AG04449 (cell line): ENCODE results near the gene KIF23.

Experiments used
- CTCF ChIA-PET: fragments of 350-600 bp; formaldehyde crosslinking; extraction: SDS; loops from one replicate; lab custom pipeline; 2021; ENCODE audit warnings: antibody characterized with exemption; lab: Yijun Ruan, JAX
- POLR2A ChIA-PET: fragments of 400-600, 350-600 bp; formaldehyde crosslinking; extraction: SDS; loops from one replicate; lab custom pipeline; 2020; ENCODE audit warnings: antibody characterized with exemption, inconsistent platforms; lab: Yijun Ruan, JAX
- DNase-seq: peaks from one replicate; pipeline ENCODE4 v3.0.0-alpha.2; 2010; ENCODE audit warnings: low read depth, low spot score
- H3K4me3 ChIP-seq: 2 replicates; pipeline ENCODE4 v1.5.1; 2011; ENCODE audit warnings: low read depth, mild to moderate bottlenecking, control low read depth, low read length
- TF ChIP-seq, protein P1 (sequence below): IDR thresholded peaks from one replicate; pipeline ENCODE4 v1.5.1; 2011; ENCODE audit warnings: mild to moderate bottlenecking, moderate library complexity, low read length, control low read depth, inconsistent platforms; ENCODE audit not compliant: insufficient read depth; ENCODE audit errors: missing control alignments

The KIF23 gene

DNA sequence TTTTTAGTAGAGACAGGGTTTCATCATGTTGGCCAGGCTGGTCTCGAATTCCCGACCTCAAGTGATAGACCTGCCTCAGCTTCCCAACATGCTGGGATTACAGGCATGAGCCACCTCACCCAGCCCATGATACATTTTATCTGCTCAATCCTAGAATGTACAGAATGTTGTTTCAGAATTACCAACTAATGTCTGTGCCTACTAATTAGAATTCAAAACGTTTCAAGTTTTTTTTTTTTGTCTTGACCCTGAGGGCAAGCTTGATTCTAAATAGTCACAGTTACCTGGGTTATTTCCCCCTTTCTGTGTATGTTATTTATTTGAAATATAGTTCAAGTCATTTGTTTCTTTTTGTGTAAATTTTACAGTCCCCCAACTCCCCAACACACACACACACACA, 5.3 kb upstream of the KIF23 start:
- ChIA-PET POLR2A (interaction anchor here (1.3 kb wide), 1 partner anchor 44 kb away, joined by 3 read pairs; the partner anchor contains the start of gene RPLP1), CTCF (interaction anchor here (1.0 to 2.3 kb wide), 3 partner anchors 14 to 350 kb away, joined by 3 to 12 read pairs (median 5); no protein-coding TSS in a partner anchor)
- no peak overlapping the region for H3K4me3 ChIP-seq
- TF ChIP-seq, protein P1, sequence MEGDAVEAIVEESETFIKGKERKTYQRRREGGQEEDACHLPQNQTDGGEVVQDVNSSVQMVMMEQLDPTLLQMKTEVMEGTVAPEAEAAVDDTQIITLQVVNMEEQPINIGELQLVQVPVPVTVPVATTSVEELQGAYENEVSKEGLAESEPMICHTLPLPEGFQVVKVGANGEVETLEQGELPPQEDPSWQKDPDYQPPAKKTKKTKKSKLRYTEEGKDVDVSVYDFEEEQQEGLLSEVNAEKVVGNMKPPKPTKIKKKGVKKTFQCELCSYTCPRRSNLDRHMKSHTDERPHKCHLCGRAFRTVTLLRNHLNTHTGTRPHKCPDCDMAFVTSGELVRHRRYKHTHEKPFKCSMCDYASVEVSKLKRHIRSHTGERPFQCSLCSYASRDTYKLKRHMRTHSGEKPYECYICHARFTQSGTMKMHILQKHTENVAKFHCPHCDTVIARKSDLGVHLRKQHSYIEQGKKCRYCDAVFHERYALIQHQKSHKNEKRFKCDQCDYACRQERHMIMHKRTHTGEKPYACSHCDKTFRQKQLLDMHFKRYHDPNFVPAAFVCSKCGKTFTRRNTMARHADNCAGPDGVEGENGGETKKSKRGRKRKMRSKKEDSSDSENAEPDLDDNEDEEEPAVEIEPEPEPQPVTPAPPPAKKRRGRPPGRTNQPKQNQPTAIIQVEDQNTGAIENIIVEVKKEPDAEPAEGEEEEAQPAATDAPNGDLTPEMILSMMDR: no peak
- DNase-seq: no peak

DNA sequence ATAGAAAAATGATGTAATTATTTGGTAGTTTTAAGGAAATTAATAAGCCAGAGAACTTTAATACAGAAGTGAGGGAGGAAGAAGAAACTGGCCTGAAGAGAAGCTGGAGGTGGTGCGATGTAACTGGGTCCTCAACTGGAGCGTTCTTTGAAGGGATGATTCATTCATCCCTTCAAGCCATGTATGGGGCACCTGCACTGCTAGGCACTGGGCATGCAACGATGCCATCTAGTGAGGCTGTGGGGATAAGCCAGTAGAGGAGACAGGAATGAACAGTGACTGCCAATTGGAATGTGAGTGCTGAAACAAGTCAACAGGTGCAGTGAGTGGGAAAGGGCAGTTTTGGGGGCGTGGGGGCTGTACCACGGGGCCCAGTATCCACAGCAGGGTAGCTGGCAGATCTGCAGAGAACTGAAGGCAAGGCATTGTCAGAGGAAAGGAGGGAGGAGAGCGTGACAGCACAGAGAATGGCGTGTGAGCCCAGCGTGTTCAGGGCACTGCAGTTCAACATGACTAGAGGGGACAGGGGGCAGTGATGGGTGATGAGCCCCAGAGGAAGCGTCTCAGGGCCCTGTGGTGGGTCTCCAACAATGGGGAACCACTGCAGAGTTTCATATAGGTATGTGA, 3.8 kb upstream of the KIF23 start:
- no peak overlapping the region for H3K4me3 ChIP-seq
- DNase-seq: no peak
- ChIA-PET CTCF (interaction anchor here (0.6 to 2.2 kb wide), 5 partner anchors 15 to 351 kb away, joined by 3 to 7 read pairs (median 3); no protein-coding TSS in a partner anchor), POLR2A (no interaction called here)
- TF ChIP-seq, protein P1: peak; percentile 37

DNA sequence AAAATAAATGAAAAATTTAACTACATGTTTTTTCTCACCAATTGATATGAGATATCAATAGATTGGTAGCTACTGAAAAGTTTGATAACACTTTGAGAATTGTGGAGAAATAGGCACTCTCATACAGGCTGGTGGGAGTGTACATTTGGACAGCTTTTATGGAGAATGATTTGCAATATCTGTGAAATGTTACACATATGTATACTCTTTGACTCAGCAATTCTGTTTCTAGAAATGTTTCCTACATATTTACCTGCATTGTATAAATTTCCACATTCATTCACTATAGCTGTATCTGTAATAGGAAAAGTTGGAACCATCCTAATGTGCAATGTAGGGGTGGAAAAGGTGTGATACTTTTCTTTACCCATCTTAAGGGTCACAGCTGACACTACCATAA, 1.9 kb upstream of the KIF23 start:
- ChIA-PET CTCF (interaction anchor here (1.3 to 2.2 kb wide), 6 partner anchors 17 to 355 kb away, joined by 3 to 8 read pairs (median 6); no protein-coding TSS in a partner anchor), POLR2A (no interaction called here)
- no peak for DNase-seq
- TF ChIP-seq, protein P1: no peak
- H3K4me3 ChIP-seq: peak overlapping the region; percentile 98

DNA sequence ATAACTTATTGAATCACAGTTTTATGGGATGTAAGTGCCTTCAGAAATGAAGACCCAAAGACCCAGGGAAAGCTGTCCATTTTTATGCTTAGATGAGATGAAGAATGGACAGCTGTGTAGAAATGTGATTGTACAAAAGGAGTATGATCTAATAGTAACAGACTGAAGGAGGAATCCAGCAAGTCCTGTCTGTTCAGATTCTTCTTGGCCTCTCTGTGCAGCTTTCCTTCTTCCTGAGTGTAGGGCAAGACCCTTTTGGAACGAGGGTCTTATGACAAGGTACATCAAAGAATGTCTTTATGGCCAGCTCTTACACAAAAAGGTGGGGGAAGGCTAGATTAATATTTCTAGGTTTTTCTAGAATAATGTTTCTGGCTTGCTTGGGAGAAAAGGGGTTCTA, 1.4 kb upstream of the KIF23 start:
- TF ChIP-seq, protein P1: no peak
- DNase-seq: no peak
- CTCF ChIA-PET: interaction anchor here (1.3 to 2.2 kb wide), 6 partner anchors 18 to 355 kb away, joined by 3 to 8 read pairs (median 6); no protein-coding TSS in a partner anchor
- POLR2A ChIA-PET: no interaction called here
- peak overlapping the region; percentile 98 for H3K4me3 ChIP-seq

DNA sequence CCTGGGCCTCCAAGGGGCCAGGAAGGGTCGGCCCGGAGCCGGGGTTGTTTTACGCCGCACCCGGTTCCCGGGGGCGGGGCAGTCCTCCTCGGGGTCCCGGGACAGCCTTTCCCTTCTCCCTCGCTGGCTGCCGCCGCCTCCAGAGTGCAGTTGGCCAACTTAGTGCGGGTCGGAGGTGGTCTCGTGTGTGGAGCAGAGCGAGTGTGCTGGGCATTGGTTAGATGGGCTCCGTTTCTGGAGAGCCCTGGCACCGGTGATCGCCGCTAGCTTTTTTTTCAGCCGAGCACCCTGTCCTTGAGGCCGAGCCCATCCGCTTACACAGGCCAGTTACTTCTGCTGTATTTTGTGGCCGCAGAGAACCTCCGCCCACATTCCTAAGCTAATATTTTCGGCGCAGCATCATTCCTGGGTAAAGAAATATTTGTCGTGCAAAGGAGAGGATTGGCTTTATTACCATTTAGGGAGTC, 585 bp downstream of the KIF23 start:
- DNase-seq: peak; percentile 58
- peak overlapping the region; percentile 98 for H3K4me3 ChIP-seq
- POLR2A ChIA-PET: interaction anchor here (0.6 to 2.3 kb wide), 6 partner anchors 9 to 48 kb away, joined by 3 to 23 read pairs (median 4); partner anchors contain the start of gene RPLP1
- TF ChIP-seq, protein P1: no peak
- CTCF ChIA-PET: no interaction called here

DNA sequence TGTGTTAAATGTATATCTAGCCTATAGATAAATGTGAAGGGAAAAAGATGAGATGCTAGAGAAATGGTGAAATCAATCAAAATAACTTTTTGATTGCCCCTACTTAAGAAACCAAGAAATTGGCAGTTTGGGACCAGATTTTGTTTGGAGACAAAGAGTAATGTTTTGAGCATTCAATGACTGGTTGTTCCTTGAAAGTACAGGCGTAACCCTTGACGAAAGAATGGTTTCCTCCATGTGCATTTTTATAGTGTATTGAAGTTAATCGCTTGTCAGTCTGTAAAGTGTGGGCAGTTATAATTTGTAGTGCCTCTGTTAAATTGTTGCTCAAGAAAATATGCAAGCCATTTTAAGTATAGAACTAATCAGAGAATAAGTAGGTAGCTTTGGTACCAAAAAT, 1.2 kb downstream of the KIF23 start:
- DNase-seq: no peak
- TF ChIP-seq, protein P1: no peak
- POLR2A ChIA-PET: interaction anchor here (0.6 to 2.3 kb wide), 5 partner anchors 11 to 47 kb away, joined by 3 to 23 read pairs (median 3); partner anchors contain the start of gene RPLP1
- H3K4me3 ChIP-seq: peak overlapping the region; percentile 98
- CTCF ChIA-PET: no interaction called here
